ENCODE data around the gene RPS4Y2. TPM values are rescaled to one million over a fixed set of nuclear protein-coding genes. Genes with fewer than 3 reads are reported as not detected.

The RPS4Y2 gene
- total RNA-seq, result not detected
- not detected for polyA plus RNA-seq
- long read RNA-seq, donor 1, result 0 reads
- long read RNA-seq, donor 2, result 0 reads
- long read RNA-seq, donor 3, result 0 reads
- long read RNA-seq, donor 4, result 0 reads
- long read RNA-seq, donor 5, result 0 reads
- long read RNA-seq, donor 6, result 0 reads
- long read RNA-seq, donor 7, result 0 reads
- long read RNA-seq, donor 8, result 0 reads
- long read RNA-seq, donor 9, result 0 reads
- long read RNA-seq, donor 10, result 0 reads

DNA sequence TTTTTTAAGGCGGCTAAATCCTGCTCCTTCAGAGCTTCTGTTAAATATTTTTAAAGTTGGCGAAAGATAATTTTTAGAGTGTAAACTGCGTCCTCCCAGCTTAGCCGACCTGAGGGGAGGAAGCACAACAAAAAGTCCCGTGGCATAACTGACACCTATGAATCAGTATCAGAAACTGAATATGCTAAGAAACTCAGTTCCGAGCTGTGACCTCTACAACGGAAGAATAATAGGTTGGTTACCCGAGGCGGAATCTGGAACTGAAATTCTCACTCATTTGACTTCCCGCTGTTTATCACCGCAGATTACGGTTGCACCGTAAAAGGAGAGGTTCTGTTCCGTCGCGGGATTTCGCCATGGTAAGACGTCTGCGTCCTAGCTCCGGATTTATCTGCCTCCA, at the start of gene RPS4Y2:
Gene RPS4Y2, plus strand, starts transcription at position 301 of the 400 bp plus-strand sequence. Its CDS starts 56 bp downstream, at position 357.
- intact Hi-C loops (cut with DNase I; ENCODE audit: low total_unique reads), result no loop called here
- 94 to 96% (median 95%) methylated on average over 20 of the region's 20 CpGs; no CpG with 5 or more reads in 2 of the 5 donors for WGBS, 5 donors

DNA sequence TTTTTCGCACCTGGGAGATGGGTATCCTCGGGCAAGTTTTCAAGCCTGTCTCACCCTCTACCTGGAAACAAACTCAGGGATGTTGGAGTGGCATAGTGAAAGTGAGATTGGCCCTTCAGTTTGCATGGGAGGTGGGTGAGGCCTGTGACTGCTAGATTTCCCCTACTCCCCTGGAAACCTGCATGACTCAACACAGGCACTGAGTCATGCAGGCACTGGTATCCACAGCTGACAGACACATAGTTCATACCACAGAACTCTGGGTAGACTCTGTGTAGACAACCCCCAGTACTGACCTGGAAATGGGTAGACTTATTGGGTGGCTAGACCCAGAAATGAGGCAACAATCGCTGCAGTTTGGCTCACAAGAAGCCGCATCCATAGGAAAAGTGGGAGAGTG, 41.5 kb upstream of the RPS4Y2 start:
- H3K4me3 ChIP-seq, result no peak overlapping the region
- H3K36me3 ChIP-seq, result no peaks in the 10 kb centered on the region
- H3K9me3 ChIP-seq, result no peaks in the 10 kb centered on the region
- no peaks in the 10 kb centered on the region for H3K4me1 ChIP-seq
- DNase-seq, result no peak
- 70 to 88% (median 74%) methylated on average over 4 of the region's 4 CpGs; no CpG with 5 or more reads in 2 of the 5 donors for WGBS, 5 donors
- intact Hi-C loops (cut with DNase I; ENCODE audit: low total_unique reads), result no loop called here
- H3K27ac ChIP-seq, result no peak overlapping the region
- no peaks in the 10 kb centered on the region for H3K27me3 ChIP-seq
- TF ChIP-seq POLR2A (IDR thresholded peaks at IDR 0.05), result no peak
- no peak for TF ChIP-seq POLR2AphosphoS5 (IDR thresholded peaks at IDR 0.05)
- TF ChIP-seq, protein P1, sequence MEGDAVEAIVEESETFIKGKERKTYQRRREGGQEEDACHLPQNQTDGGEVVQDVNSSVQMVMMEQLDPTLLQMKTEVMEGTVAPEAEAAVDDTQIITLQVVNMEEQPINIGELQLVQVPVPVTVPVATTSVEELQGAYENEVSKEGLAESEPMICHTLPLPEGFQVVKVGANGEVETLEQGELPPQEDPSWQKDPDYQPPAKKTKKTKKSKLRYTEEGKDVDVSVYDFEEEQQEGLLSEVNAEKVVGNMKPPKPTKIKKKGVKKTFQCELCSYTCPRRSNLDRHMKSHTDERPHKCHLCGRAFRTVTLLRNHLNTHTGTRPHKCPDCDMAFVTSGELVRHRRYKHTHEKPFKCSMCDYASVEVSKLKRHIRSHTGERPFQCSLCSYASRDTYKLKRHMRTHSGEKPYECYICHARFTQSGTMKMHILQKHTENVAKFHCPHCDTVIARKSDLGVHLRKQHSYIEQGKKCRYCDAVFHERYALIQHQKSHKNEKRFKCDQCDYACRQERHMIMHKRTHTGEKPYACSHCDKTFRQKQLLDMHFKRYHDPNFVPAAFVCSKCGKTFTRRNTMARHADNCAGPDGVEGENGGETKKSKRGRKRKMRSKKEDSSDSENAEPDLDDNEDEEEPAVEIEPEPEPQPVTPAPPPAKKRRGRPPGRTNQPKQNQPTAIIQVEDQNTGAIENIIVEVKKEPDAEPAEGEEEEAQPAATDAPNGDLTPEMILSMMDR (IDR thresholded peaks at IDR 0.05), result no peak
- TF ChIP-seq EP300 (IDR thresholded peaks at IDR 0.05), result no peak

More for the DNA sequence above, at the start of gene RPS4Y2:
- Histone ChIP-seq H3K27ac (no peak within 1 kb of the TSS), H3K36me3 (no peaks in the 10 kb centered on the region), H3K4me3 (no peak within 1 kb of the TSS), H3K27me3 (no peaks in the 10 kb centered on the region), H3K9me3 (no peaks in the 10 kb centered on the region), H3K4me1 (no peaks in the 10 kb centered on the region)
- TF ChIP-seq POLR2A (IDR thresholded peaks at IDR 0.05) (no peak), EP300 (IDR thresholded peaks at IDR 0.05) (no peak), POLR2AphosphoS5 (IDR thresholded peaks at IDR 0.05) (no peak)
- TF ChIP-seq, protein P1 (IDR thresholded peaks at IDR 0.05), result no peak
- DNase-seq, result no peak

DNA sequence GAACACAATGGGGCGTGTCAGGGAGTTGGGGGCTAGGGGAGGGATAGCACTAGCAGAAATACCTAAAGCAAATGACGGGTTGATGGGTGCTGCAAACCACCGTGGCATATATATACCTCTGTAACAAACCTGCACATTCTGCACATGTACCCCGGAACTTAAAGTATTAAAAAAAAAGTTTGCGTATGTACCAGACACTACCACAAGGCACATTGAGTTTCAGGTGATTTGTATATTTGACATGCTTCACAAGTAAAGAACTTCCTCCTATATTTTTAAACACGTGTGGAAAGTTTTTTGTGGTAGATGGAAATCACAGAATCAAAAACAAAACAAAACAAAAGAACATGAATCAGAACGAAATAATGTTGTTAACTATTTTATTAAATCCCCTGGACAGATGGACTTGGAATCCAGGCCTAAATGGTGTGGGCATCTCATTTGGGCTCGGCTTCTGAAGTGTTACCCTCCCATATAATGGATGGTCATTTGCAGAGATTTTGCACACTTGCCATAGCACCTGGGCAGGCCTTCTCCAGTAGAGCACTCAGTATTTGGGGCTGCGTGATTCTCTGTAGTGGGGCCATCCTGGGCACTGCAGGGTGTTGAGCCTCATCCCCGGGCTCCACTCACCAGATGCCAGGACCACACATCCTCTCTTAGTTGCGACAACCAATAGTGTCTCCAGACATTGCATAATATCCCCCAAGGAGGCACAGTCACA, 29.6 kb upstream of the RPS4Y2 start:
- TF ChIP-seq, protein P1 (IDR thresholded peaks at IDR 0.05), result no peak
- TF ChIP-seq POLR2AphosphoS5 (IDR thresholded peaks at IDR 0.05) (no peak), EP300 (IDR thresholded peaks at IDR 0.05) (no peak), POLR2A (IDR thresholded peaks at IDR 0.05) (no peak)
- H3K27ac ChIP-seq, result no peak overlapping the region
- no peaks in the 10 kb centered on the region for H3K27me3 ChIP-seq
- no peak overlapping the region for H3K4me3 ChIP-seq
- WGBS, 5 donors, result 71 to 75% (median 73%) methylated on average over 10 to 11 of the region's 11 CpGs; no CpG with 5 or more reads in 2 of the 5 donors
- no peaks in the 10 kb centered on the region for H3K4me1 ChIP-seq
- no peaks in the 10 kb centered on the region for H3K9me3 ChIP-seq
- DNase-seq, result no peak
- intact Hi-C loops (cut with DNase I; ENCODE audit: low total_unique reads), result no loop called here
- H3K36me3 ChIP-seq, result no peaks in the 10 kb centered on the region

DNA sequence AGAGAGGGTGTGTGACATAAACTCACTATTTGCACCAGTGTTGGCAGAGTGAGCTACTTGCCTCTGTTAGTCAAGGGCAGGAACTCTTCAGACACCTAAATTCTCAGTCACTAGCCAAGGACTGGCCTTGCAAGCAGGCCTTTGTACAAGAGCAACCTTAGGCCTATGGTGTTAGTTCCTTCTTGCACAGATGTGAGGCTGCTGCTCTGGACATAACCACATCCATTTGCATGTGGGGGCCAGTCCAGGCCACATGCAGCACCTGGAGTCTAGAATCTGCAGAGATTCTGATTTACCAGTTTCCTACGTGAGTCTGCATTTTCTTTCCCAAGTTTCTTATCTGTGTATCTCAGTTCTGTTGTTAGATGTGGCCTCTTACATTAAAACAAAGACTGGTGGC, 20.7 kb upstream of the RPS4Y2 start:
- Histone ChIP-seq H3K4me1 (no peaks in the 10 kb centered on the region), H3K27ac (no peak overlapping the region), H3K27me3 (no peaks in the 10 kb centered on the region), H3K4me3 (no peak overlapping the region), H3K9me3 (no peaks in the 10 kb centered on the region), H3K36me3 (no peaks in the 10 kb centered on the region)
- TF ChIP-seq EP300 (IDR thresholded peaks at IDR 0.05) (no peak), POLR2A (IDR thresholded peaks at IDR 0.05) (no peak), POLR2AphosphoS5 (IDR thresholded peaks at IDR 0.05) (no peak)
- TF ChIP-seq, protein P1 (IDR thresholded peaks at IDR 0.05), result no peak
- no peak for DNase-seq
- intact Hi-C loops (cut with DNase I; ENCODE audit: low total_unique reads), result no loop called here
- 26 to 54% (median 35%) methylated on average over 1 of the region's 1 CpG; no CpG with 5 or more reads in 2 of the 5 donors for WGBS, 5 donors

All from stomach (tissue), 19 donors.